ENCODE measurements around the gene ZNF2.

GRCh38 chr2:95181774-95182173 is 16.2 kb downstream of the ZNF2 start:
- no peak for TF ChIP-seq EZH2phosphoT487 (IDR thresholded peaks at IDR 0.05; ENCODE audit: insufficient read depth, low read depth)
- no peak for TF ChIP-seq EZH2 (IDR thresholded peaks at IDR 0.05; ENCODE audit: insufficient read depth, poor library complexity, severe bottlenecking)

Data from GM23248 (cell line).